HG03108 (cell line): ENCODE data around the gene MBNL3.

Experiments used
- ATAC-seq: cut with Tn5 transposase; IDR thresholded peaks from one replicate; pipeline ENCODE4 v1.9.1; 2021; ENCODE audit warnings: moderate library complexity; ENCODE audit not compliant: unreplicated experiment

Gene MBNL3

GRCh38 chrX:132423323-132423722 lies 65.5 kb downstream of the MBNL3 start:
- no peak for ATAC-seq

GRCh38 chrX:132415012-132415411 lies 73.8 kb downstream of the MBNL3 start:
- no peak for ATAC-seq

GRCh38 chrX:132414404-132414803 lies 74.4 kb downstream of the MBNL3 start:
- no peak for ATAC-seq

GRCh38 chrX:132413459-132413858 lies 75.4 kb downstream of the MBNL3 start:
- ATAC-seq = no peak

GRCh38 chrX:132412208-132412607 lies 76.6 kb downstream of the MBNL3 start:
- ATAC-seq = no peak

- no peak for ATAC-seq
Observed at GRCh38 chrX:132411310-132411977, 77.4 kb downstream of the MBNL3 start.

- ATAC-seq = no peak
Observed at GRCh38 chrX:132409780-132410556, 78.9 kb downstream of the MBNL3 start.

- ATAC-seq = no peak
Observed at GRCh38 chrX:132407691-132408090, 81.1 kb downstream of the MBNL3 start.

GRCh38 chrX:132406106-132406505 lies 82.7 kb downstream of the MBNL3 start:
- ATAC-seq = no peak

GRCh38 chrX:132404266-132404665 lies 84.6 kb downstream of the MBNL3 start:
- ATAC-seq = no peak

GRCh38 chrX:132401935-132402334 lies 86.9 kb downstream of the MBNL3 start:
- ATAC-seq = no peak

- ATAC-seq = no peak
Observed at GRCh38 chrX:132400706-132401105, 88.1 kb downstream of the MBNL3 start.

GRCh38 chrX:132395645-132396044 lies 93.2 kb downstream of the MBNL3 start:
- no peak for ATAC-seq

GRCh38 chrX:132395026-132395425 lies 93.8 kb downstream of the MBNL3 start:
- ATAC-seq = no peak

- no peak for ATAC-seq
Observed at GRCh38 chrX:132394591-132394990, 94.2 kb downstream of the MBNL3 start.

- ATAC-seq = no peak
Observed at GRCh38 chrX:132393992-132394391, 94.8 kb downstream of the MBNL3 start.

GRCh38 chrX:132393485-132393884 lies 95.4 kb downstream of the MBNL3 start:
- ATAC-seq = no peak

- no peak for ATAC-seq
Observed at GRCh38 chrX:132393085-132393484, 95.8 kb downstream of the MBNL3 start.

- ATAC-seq = no peak
Observed at GRCh38 chrX:132390792-132391191, 98.0 kb downstream of the MBNL3 start.

GRCh38 chrX:132389480-132389879 lies 99.4 kb downstream of the MBNL3 start:
- ATAC-seq = no peak

- no peak for ATAC-seq
Observed at GRCh38 chrX:132388371-132388770, 100.5 kb downstream of the MBNL3 start.

- ATAC-seq = no peak
Observed at GRCh38 chrX:132384301-132384700, 104.5 kb downstream of the MBNL3 start.
